ENCODE data around the gene CALY. TPM values are rescaled to one million over a fixed set of nuclear protein-coding genes. Genes with fewer than 3 reads are reported as not detected.

The CALY gene, protein sequence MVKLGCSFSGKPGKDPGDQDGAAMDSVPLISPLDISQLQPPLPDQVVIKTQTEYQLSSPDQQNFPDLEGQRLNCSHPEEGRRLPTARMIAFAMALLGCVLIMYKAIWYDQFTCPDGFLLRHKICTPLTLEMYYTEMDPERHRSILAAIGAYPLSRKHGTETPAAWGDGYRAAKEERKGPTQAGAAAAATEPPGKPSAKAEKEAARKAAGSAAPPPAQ
- total RNA-seq, result 1 to 10 TPM in 1 of 9 donors, not detected in 8; 1.7 TPM
- not detected for polyA plus RNA-seq
- long read RNA-seq, donor 1, partial matches to known transcripts, result 0 of 1 reads
- long read RNA-seq, donor 1, other reads (novel, unspliced or antisense), result 0 of 1 reads
- long read RNA-seq, donor 2, result 0 reads
- long read RNA-seq, donor 3, result 0 reads

DNA sequence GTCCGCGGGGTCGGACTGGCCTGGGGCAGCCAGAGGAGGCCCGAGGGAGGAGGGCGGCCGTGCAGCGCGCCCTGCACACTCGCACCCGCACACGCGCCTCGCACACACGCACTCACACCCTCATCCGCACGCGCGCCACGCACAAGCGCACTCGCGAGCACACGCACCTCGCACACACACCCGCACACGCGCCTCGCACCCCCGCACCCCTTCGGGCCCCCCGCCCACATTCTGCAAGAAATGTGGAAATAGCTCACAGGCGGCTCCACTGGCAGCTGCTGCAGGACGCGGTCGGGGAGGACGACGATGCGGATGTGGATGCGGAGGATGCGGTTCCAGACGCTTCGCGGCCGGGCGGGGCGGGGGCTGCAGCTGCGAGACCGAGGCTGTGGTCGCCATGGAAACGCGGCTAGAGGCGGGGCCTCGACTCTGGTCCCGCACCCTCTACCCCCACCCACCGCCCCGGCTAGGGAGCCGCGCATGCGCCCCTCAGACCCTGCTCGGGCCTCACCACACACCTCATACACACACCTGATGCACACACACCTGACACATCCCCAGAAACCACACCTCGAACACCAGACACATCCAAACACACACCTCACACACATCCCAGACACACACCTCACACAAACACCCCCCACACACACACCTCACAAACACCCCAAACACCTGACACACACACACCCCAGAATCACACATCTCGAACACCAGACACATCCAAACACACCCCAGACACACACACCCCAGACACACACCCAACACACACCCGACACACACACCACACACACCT, at the start of gene CALY:
CALY (minus strand) TSS at position 320 of the 793 bp plus-strand sequence. CDS start 7,907 bp downstream, outside the sequence.
- intact Hi-C loops (cut with DNase I), result loop anchor here in 1 of 10 donors (10.0 kb wide), 1 partner anchor 178 kb away; no protein-coding TSS in a partner anchor
- Histone ChIP-seq H3K4me1 (peaks cover 5 to 25% (median 18%) of the 10 kb centered on the region in 12 donors), H3K27me3 (peaks cover 30 to 70% (median 40%) of the 10 kb centered on the region in 9 donors), H3K9me3 (no peaks in the 10 kb centered on the region), H3K36me3 (no peaks in the 10 kb centered on the region), H3K27ac (no peak within 1 kb of the TSS), H3K4me3 (peak within 1 kb of the TSS in 11 of 12 donors; percentile 5 to 50 (median 42))
- WGBS, 4 donors, result 18 to 22% (median 20%) methylated on average over 54 to 63 of the region's 63 CpGs
- no peak for TF ChIP-seq POLR2A (IDR thresholded peaks at IDR 0.05)
- TF ChIP-seq, protein P1, sequence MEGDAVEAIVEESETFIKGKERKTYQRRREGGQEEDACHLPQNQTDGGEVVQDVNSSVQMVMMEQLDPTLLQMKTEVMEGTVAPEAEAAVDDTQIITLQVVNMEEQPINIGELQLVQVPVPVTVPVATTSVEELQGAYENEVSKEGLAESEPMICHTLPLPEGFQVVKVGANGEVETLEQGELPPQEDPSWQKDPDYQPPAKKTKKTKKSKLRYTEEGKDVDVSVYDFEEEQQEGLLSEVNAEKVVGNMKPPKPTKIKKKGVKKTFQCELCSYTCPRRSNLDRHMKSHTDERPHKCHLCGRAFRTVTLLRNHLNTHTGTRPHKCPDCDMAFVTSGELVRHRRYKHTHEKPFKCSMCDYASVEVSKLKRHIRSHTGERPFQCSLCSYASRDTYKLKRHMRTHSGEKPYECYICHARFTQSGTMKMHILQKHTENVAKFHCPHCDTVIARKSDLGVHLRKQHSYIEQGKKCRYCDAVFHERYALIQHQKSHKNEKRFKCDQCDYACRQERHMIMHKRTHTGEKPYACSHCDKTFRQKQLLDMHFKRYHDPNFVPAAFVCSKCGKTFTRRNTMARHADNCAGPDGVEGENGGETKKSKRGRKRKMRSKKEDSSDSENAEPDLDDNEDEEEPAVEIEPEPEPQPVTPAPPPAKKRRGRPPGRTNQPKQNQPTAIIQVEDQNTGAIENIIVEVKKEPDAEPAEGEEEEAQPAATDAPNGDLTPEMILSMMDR (IDR thresholded peaks at IDR 0.05), result no peak
- no peak for ATAC-seq
- DNase-seq, result peak in 1 of 5 donors; percentile 21

DNA sequence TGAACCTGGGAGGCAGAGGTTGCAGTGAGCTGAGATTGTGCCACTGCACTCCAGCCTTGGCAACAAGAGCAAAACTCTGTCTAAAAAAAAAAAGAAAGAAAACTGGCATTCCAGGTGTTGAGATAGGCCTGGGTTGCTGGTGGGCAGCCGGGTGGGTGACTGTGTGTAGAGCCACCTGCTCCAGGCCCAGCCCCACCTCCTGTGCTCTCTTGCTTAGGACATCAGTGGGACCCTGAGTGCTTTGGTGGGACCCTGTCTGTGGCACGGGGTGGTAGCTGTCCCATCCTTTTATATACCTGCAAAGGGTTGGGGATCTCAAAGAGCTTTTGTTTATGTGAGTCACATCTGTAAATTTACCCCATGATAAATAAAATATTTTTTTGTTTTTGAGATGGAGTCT, 48.5 kb upstream of the CALY start:
- Histone ChIP-seq H3K4me1 (peaks cover 0 to 27% (median 0%) of the 10 kb centered on the region in 12 donors), H3K4me3 (no peak overlapping the region), H3K9me3 (no peaks in the 10 kb centered on the region), H3K36me3 (peaks cover 0 to 10% (median 3%) of the 10 kb centered on the region in 9 donors), H3K27me3 (no peaks in the 10 kb centered on the region), H3K27ac (no peak overlapping the region)
- ATAC-seq (no peak), DNase-seq (peak in 1 of 5 donors; percentile 3)
- TF ChIP-seq, protein P1 (IDR thresholded peaks at IDR 0.05), result no peak
- no peak for TF ChIP-seq POLR2A (IDR thresholded peaks at IDR 0.05)
- intact Hi-C loops (cut with DNase I), result no loop called here
- WGBS, 4 donors, result 86 to 99% (median 94%) methylated on average over 2 of the region's 2 CpGs

DNA sequence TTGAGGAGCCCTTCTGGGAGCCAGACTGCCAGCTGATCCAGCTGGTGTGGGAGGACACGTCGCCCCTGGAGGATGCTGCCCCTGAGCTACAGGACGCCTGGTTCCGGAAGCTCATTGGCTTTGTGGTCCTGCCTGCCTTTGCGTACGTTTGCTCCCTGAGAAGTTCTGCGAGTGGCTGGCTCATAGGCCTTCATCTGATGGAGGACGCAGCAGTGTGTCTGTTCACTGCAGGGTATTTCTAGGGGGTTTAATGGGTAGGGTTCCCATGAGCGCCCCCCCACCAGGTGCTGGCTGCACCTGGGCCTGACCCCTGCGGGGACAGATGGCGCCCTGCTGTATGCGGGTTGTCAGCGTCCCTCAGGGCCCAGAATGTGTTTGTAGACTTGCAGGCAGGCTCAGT, 47.4 kb upstream of the CALY start:
- Histone ChIP-seq H3K9me3 (no peaks in the 10 kb centered on the region), H3K27ac (no peak overlapping the region), H3K4me1 (peaks cover 0 to 24% (median 6%) of the 10 kb centered on the region in 12 donors), H3K27me3 (no peaks in the 10 kb centered on the region), H3K4me3 (no peak overlapping the region), H3K36me3 (peaks cover 0 to 10% (median 1%) of the 10 kb centered on the region in 9 donors)
- ATAC-seq (no peak), DNase-seq (peak in 1 of 5 donors; percentile 11)
- intact Hi-C loops (cut with DNase I), result no loop called here
- 91 to 94% (median 92%) methylated on average over 13 of the region's 13 CpGs for WGBS, 4 donors
- no peak for TF ChIP-seq POLR2A (IDR thresholded peaks at IDR 0.05)
- TF ChIP-seq, protein P1 (IDR thresholded peaks at IDR 0.05), result no peak

DNA sequence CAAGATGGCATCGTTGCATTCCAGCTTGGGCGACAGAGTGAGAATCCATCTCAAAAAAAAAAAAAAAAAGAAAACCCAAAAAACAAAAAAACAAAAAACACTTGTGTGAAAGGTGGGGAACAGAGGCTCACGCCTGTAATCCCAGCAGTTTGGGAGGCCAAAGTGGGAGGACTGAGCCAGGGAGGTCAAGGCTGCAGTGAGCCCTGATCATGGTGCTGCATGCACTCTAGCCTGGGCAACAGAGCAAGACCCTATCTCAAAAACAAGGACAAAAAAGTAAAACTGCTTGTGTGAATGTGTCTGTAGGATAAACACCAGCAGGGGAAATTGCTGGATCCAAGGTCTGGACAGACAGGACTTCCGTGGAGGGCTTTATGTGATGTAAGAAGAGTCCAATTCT, 46.9 kb upstream of the CALY start:
- H3K4me1 ChIP-seq, result peaks cover 0 to 20% (median 6%) of the 10 kb centered on the region in 12 donors
- peaks cover 0 to 10% (median 0%) of the 10 kb centered on the region in 9 donors for H3K36me3 ChIP-seq
- H3K27me3 ChIP-seq, result no peaks in the 10 kb centered on the region
- TF ChIP-seq POLR2A (IDR thresholded peaks at IDR 0.05), result no peak
- TF ChIP-seq, protein P1 (IDR thresholded peaks at IDR 0.05), result no peak
- DNase-seq (no peak), ATAC-seq (no peak)
- no peak overlapping the region for H3K27ac ChIP-seq
- intact Hi-C loops (cut with DNase I), result no loop called here
- H3K4me3 ChIP-seq, result no peak overlapping the region
- WGBS, 4 donors, result 92 to 96% (median 95%) methylated on average over 4 of the region's 4 CpGs
- no peaks in the 10 kb centered on the region for H3K9me3 ChIP-seq

Measured in heart left ventricle (tissue), 16 donors.